HG02885 (cell line): ENCODE results near the gene CGB8.

Source experiments
- ATAC-seq: cut with Tn5 transposase; IDR thresholded peaks from one replicate; pipeline ENCODE4 v1.9.1; 2021; ENCODE audit warnings: mild to moderate bottlenecking; ENCODE audit not compliant: unreplicated experiment, poor library complexity

Gene CGB8

GRCh38 chr19:49014123-49014869 is 34.6 kb downstream of the CGB8 start:
- ATAC-seq: no peak

- ATAC-seq: no peak
Observed at GRCh38 chr19:49011194-49011593, 37.7 kb downstream of the CGB8 start.

GRCh38 chr19:49010453-49010852 is 38.5 kb downstream of the CGB8 start:
- ATAC-seq: no peak

- no peak for ATAC-seq
Observed at GRCh38 chr19:49009828-49010227, 39.1 kb downstream of the CGB8 start.

- ATAC-seq: no peak
Observed at GRCh38 chr19:49006905-49007304, 42.0 kb downstream of the CGB8 start.

GRCh38 chr19:49004964-49005614 is 43.8 kb downstream of the CGB8 start:
- no peak for ATAC-seq

GRCh38 chr19:49004133-49004532 is 44.8 kb downstream of the CGB8 start:
- ATAC-seq: no peak

- ATAC-seq: no peak
Observed at GRCh38 chr19:48999481-49000325, 49.2 kb downstream of the CGB8 start.

- ATAC-seq: no peak
Observed at GRCh38 chr19:48997972-48998371, 50.9 kb downstream of the CGB8 start.
